RPMI8226 (cell line): ENCODE data around the gene ARHGAP1.
A peak's percentile ranks its signal among the peaks of the same experiment; 100 is the strongest.
"Not testable (repeated sequence)": the region's sequence is repeated elsewhere in the genome, so short reads cannot be mapped to it uniquely, and the experiment has no call there.

Experiments
- DNase-seq: peaks from one replicate; pipeline ENCODE4 v3.0.0-alpha.2; 2015

Gene ARHGAP1

GRCh38 chr11:46722566-46723358 is 22.3 kb upstream of the ARHGAP1 start:
- DNase-seq = no peak

- peak; percentile 35 for DNase-seq
Observed at GRCh38 chr11:46721286-46721685, 20.9 kb upstream of the ARHGAP1 start.

- no peak for DNase-seq
Observed at GRCh38 chr11:46719543-46720218, 19.3 kb upstream of the ARHGAP1 start.

- no peak for DNase-seq
Observed at GRCh38 chr11:46719048-46719542, 18.7 kb upstream of the ARHGAP1 start, which contains the start of gene F2. Gene F2 (plus strand): TSS chr11:46719213. CDS start chr11:46719236, 23 bp downstream.

GRCh38 chr11:46718155-46719019 is 18.0 kb upstream of the ARHGAP1 start:
- no peak for DNase-seq

- not testable (repeated sequence) for DNase-seq
Observed at GRCh38 chr11:46717825-46718154, 17.4 kb upstream of the ARHGAP1 start.

- DNase-seq = no peak
Observed at GRCh38 chr11:46712874-46713576, 12.6 kb upstream of the ARHGAP1 start.

- DNase-seq = no peak
Observed at GRCh38 chr11:46711303-46711702, 10.9 kb upstream of the ARHGAP1 start.

GRCh38 chr11:46710821-46711269 is 10.4 kb upstream of the ARHGAP1 start:
- no peak for DNase-seq

- not testable (repeated sequence) for DNase-seq
Observed at GRCh38 chr11:46709351-46709750, 8.9 kb upstream of the ARHGAP1 start.

GRCh38 chr11:46706886-46707285 is 6.5 kb upstream of the ARHGAP1 start:
- DNase-seq = no peak

GRCh38 chr11:46705070-46705688 is 4.8 kb upstream of the ARHGAP1 start:
- DNase-seq = no peak

- no peak for DNase-seq
Observed at GRCh38 chr11:46701078-46701654, 747 bp upstream of the ARHGAP1 start.

GRCh38 chr11:46698597-46698996 is 1.8 kb downstream of the ARHGAP1 start:
- DNase-seq = no peak

- no peak for DNase-seq
Observed at GRCh38 chr11:46697723-46698122, 2.7 kb downstream of the ARHGAP1 start.

GRCh38 chr11:46697303-46697702 is 3.1 kb downstream of the ARHGAP1 start:
- no peak for DNase-seq

GRCh38 chr11:46696212-46696558 is 4.2 kb downstream of the ARHGAP1 start:
- no peak for DNase-seq

GRCh38 chr11:46695345-46696211 is 4.8 kb downstream of the ARHGAP1 start:
- no peak for DNase-seq

GRCh38 chr11:46694607-46695006 is 5.8 kb downstream of the ARHGAP1 start:
- DNase-seq = no peak

GRCh38 chr11:46694072-46694471 is 6.3 kb downstream of the ARHGAP1 start:
- no peak for DNase-seq

- no peak for DNase-seq
Observed at GRCh38 chr11:46693597-46694012, 6.8 kb downstream of the ARHGAP1 start.
